ENCODE measurements around the gene LRGUK.

The LRGUK gene

DNA sequence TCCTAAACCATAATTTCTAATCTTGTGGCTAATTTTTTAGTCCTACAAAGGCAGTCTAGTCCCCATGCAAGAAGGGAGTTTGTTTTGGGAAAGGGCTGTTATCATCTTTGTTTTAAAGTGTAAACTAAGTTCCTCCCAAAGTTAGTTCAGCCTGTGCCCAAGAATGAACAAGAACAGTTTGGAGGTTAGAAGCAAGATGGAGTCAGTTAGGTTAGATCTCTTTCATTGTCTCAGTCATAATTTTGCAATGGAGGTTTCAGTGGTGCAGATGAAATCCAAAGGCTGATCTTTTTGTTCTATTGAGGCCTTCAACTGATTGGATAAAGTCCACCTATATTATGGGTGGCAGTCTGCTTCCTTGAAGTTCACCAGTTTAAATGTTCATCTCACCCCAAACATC is 68.1 kb downstream of the LRGUK start:
- Histone ChIP-seq H2BK12ac (ENCODE audit: low read length) (no peak overlapping the region), H2BK15ac (ENCODE audit: low read length) (no peak overlapping the region), H4K91ac (ENCODE audit: low read depth, low read length, poor library complexity) (no peak overlapping the region), H3K9me3 (replicated peaks in 1 of 2; ENCODE audit: control insufficient read depth in 2 of 2, insufficient read depth in 1 of 2, low read depth in 1 of 2, low read length in 2 of 2) (no peaks in the 10 kb centered on the region), H3K9ac (ENCODE audit: low read depth, low read length, poor library complexity) (no peak overlapping the region), H3K4me1 (ENCODE audit: control insufficient read depth in 2 of 2, insufficient read depth in 1 of 2, low read depth in 1 of 2, low read length in 2 of 2) (peaks cover 0 to 1% of the 10 kb centered on the region in 2 donors), H3K23ac (ENCODE audit: low read depth, low read length, poor library complexity) (no peak overlapping the region), H2AK5ac (ENCODE audit: low read depth, low read length) (no peak overlapping the region), H3K79me1 (ENCODE audit: low read depth, low read length) (no peaks in the 10 kb centered on the region), H2BK5ac (ENCODE audit: low read length) (no peak overlapping the region), H3K27me3 (ENCODE audit: control insufficient read depth in 3 of 3, insufficient read depth in 3 of 3, low read depth in 1 of 3, low read length in 3 of 3) (no peaks in the 10 kb centered on the region), H3K4me2 (ENCODE audit: insufficient read depth, low read length, poor library complexity, severe bottlenecking) (no peak overlapping the region), H3K27ac (replicated peaks; ENCODE audit: low read length) (no peak overlapping the region), H3K18ac (ENCODE audit: low read length) (no peak overlapping the region), H2BK120ac (ENCODE audit: low read depth, low read length) (no peak overlapping the region), H3K4me3 (ENCODE audit: low read length in 2 of 2) (no peak overlapping the region), H3K14ac (ENCODE audit: low read length) (no peak overlapping the region), H3K4ac (ENCODE audit: low read length) (no peak overlapping the region), H4K8ac (ENCODE audit: low read depth, low read length) (no peak overlapping the region), H2AFZ (ENCODE audit: low read length) (no peak overlapping the region), H3K36me3 (replicated peaks in 1 of 2; ENCODE audit: control insufficient read depth in 2 of 2, insufficient read depth in 2 of 2, low read length in 2 of 2) (no peaks in the 10 kb centered on the region)
- no peak for DNase-seq (ENCODE audit: low spot score)

DNA sequence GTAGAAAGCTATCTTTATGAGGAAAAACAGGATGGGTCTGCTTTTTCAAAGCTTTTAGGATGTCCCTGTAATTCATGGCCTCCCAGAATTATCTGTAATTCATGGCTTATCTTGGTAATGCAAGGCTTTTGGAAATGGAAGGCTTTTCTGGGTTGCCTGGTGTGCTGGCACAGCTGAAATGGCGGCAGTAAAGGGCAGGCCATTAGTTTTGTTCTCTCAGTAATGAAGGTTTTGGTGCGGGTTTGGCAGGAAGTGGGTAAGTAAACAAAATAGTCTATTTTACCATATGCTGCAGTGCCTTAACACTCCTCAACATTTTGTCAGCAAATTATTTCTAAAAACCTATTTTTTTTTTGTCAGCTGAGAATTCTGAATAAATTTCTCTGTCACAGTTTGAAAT is 69.3 kb downstream of the LRGUK start:
- Histone ChIP-seq H3K23ac (ENCODE audit: low read depth, low read length, poor library complexity) (no peak overlapping the region), H3K9me3 (replicated peaks in 1 of 2; ENCODE audit: control insufficient read depth in 2 of 2, insufficient read depth in 1 of 2, low read depth in 1 of 2, low read length in 2 of 2) (no peaks in the 10 kb centered on the region), H3K79me1 (ENCODE audit: low read depth, low read length) (no peaks in the 10 kb centered on the region), H3K27me3 (ENCODE audit: control insufficient read depth in 3 of 3, insufficient read depth in 3 of 3, low read depth in 1 of 3, low read length in 3 of 3) (no peaks in the 10 kb centered on the region), H3K9ac (ENCODE audit: low read depth, low read length, poor library complexity) (no peak overlapping the region), H3K36me3 (replicated peaks in 1 of 2; ENCODE audit: control insufficient read depth in 2 of 2, insufficient read depth in 2 of 2, low read length in 2 of 2) (no peaks in the 10 kb centered on the region), H3K4me1 (ENCODE audit: control insufficient read depth in 2 of 2, insufficient read depth in 1 of 2, low read depth in 1 of 2, low read length in 2 of 2) (peaks cover 0 to 1% of the 10 kb centered on the region in 2 donors), H3K14ac (ENCODE audit: low read length) (no peak overlapping the region), H3K4me2 (ENCODE audit: insufficient read depth, low read length, poor library complexity, severe bottlenecking) (no peak overlapping the region), H2AK5ac (ENCODE audit: low read depth, low read length) (no peak overlapping the region), H2BK120ac (ENCODE audit: low read depth, low read length) (no peak overlapping the region), H3K4ac (ENCODE audit: low read length) (no peak overlapping the region), H4K91ac (ENCODE audit: low read depth, low read length, poor library complexity) (no peak overlapping the region), H3K27ac (replicated peaks; ENCODE audit: low read length) (no peak overlapping the region), H4K8ac (ENCODE audit: low read depth, low read length) (no peak overlapping the region), H2AFZ (ENCODE audit: low read length) (no peak overlapping the region), H3K4me3 (ENCODE audit: low read length in 2 of 2) (no peak overlapping the region), H2BK15ac (ENCODE audit: low read length) (no peak overlapping the region), H2BK5ac (ENCODE audit: low read length) (no peak overlapping the region), H2BK12ac (ENCODE audit: low read length) (no peak overlapping the region), H3K18ac (ENCODE audit: low read length) (no peak overlapping the region)
- no CpG with 5 or more reads among the region's 2 CpGs for WGBS, 2 donors (ENCODE audit: extremely low coverage in 2 of 2, insufficient read length in 2 of 2, insufficient replicate concordance in 1 of 2)
- no peak for DNase-seq (ENCODE audit: low spot score)

DNA sequence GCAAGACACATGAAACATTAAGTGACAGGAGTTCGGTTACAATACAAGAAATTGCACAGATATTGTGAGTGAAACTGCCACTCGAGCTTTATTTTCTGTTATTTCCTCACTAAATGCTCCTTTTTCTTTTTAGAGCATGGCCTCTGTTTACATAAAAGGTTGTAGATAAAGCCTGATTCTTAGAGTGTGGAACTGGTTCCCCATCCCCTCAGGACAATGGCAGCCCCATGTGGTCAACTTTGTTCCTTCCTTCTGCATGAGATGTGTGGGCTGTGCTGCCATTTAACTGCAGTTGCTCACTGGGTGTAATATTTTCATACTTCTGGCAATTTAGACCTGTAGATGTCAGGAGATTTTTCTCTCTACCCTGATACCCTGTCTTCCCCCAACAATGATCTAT is 70.2 kb downstream of the LRGUK start:
- no peak overlapping the region for H3K23ac ChIP-seq (ENCODE audit: low read depth, low read length, poor library complexity)
- H2BK15ac ChIP-seq (ENCODE audit: low read length) = no peak overlapping the region
- WGBS, 2 donors (ENCODE audit: extremely low coverage in 2 of 2, insufficient read length in 2 of 2, insufficient replicate concordance in 1 of 2) = no CpG with 5 or more reads among the region's 2 CpGs
- no peak overlapping the region for H2BK120ac ChIP-seq (ENCODE audit: low read depth, low read length)
- H3K4me2 ChIP-seq (ENCODE audit: insufficient read depth, low read length, poor library complexity, severe bottlenecking) = no peak overlapping the region
- peak overlapping the region; percentile 1 for H2AFZ ChIP-seq (ENCODE audit: low read length)
- no peak overlapping the region for H3K9ac ChIP-seq (ENCODE audit: low read depth, low read length, poor library complexity)
- no peak for DNase-seq (ENCODE audit: low spot score)
- no peaks in the 10 kb centered on the region for H3K36me3 ChIP-seq (replicated peaks in 1 of 2; ENCODE audit: control insufficient read depth in 2 of 2, insufficient read depth in 2 of 2, low read length in 2 of 2)
- H3K4ac ChIP-seq (ENCODE audit: low read length) = no peak overlapping the region
- H3K18ac ChIP-seq (ENCODE audit: low read length) = no peak overlapping the region
- H3K14ac ChIP-seq (ENCODE audit: low read length) = no peak overlapping the region
- H2BK12ac ChIP-seq (ENCODE audit: low read length) = no peak overlapping the region
- H3K27me3 ChIP-seq (ENCODE audit: control insufficient read depth in 3 of 3, insufficient read depth in 3 of 3, low read depth in 1 of 3, low read length in 3 of 3) = no peaks in the 10 kb centered on the region
- H2BK5ac ChIP-seq (ENCODE audit: low read length) = no peak overlapping the region
- peaks cover 0 to 1% of the 10 kb centered on the region in 2 donors for H3K4me1 ChIP-seq (ENCODE audit: control insufficient read depth in 2 of 2, insufficient read depth in 1 of 2, low read depth in 1 of 2, low read length in 2 of 2)
- H3K79me1 ChIP-seq (ENCODE audit: low read depth, low read length) = no peaks in the 10 kb centered on the region
- no peak overlapping the region for H4K91ac ChIP-seq (ENCODE audit: low read depth, low read length, poor library complexity)
- no peak overlapping the region for H4K8ac ChIP-seq (ENCODE audit: low read depth, low read length)
- H3K4me3 ChIP-seq (ENCODE audit: low read length in 2 of 2) = no peak overlapping the region
- no peak overlapping the region for H2AK5ac ChIP-seq (ENCODE audit: low read depth, low read length)
- no peak overlapping the region for H3K27ac ChIP-seq (replicated peaks; ENCODE audit: low read length)
- H3K9me3 ChIP-seq (replicated peaks in 1 of 2; ENCODE audit: control insufficient read depth in 2 of 2, insufficient read depth in 1 of 2, low read depth in 1 of 2, low read length in 2 of 2) = no peaks in the 10 kb centered on the region

DNA sequence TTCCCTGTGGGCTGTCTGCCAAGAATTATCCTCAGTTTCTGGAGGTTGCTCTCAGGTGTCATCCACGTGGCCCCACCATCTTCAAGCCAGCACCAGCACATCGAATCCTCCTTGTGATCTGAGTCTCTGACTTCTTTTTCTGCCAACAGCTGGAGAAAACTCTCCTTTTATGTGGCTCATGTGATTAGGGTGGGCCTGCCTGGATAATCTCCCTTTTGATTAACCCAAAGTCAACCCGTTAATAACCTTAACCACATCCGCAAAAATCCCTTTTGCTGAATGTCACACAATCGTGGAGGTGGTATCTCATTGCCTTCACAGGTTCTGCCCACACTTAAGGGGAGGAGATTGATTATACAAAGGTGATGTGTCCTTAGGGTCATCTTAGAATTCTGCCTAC is 73.8 kb downstream of the LRGUK start:
- no peak overlapping the region for H2BK15ac ChIP-seq (ENCODE audit: low read length)
- H2AK5ac ChIP-seq (ENCODE audit: low read depth, low read length) = no peak overlapping the region
- no CpG with 5 or more reads among the region's 5 CpGs for WGBS, 2 donors (ENCODE audit: extremely low coverage in 2 of 2, insufficient read length in 2 of 2, insufficient replicate concordance in 1 of 2)
- H3K9me3 ChIP-seq (replicated peaks in 1 of 2; ENCODE audit: control insufficient read depth in 2 of 2, insufficient read depth in 1 of 2, low read depth in 1 of 2, low read length in 2 of 2) = no peaks in the 10 kb centered on the region
- no peak overlapping the region for H2BK5ac ChIP-seq (ENCODE audit: low read length)
- H3K36me3 ChIP-seq (replicated peaks in 1 of 2; ENCODE audit: control insufficient read depth in 2 of 2, insufficient read depth in 2 of 2, low read length in 2 of 2) = no peaks in the 10 kb centered on the region
- no peak overlapping the region for H3K4me3 ChIP-seq (ENCODE audit: low read length in 2 of 2)
- H3K14ac ChIP-seq (ENCODE audit: low read length) = no peak overlapping the region
- DNase-seq (ENCODE audit: low spot score) = no peak
- no peak overlapping the region for H2AFZ ChIP-seq (ENCODE audit: low read length)
- no peak overlapping the region for H2BK120ac ChIP-seq (ENCODE audit: low read depth, low read length)
- no peak overlapping the region for H3K4me2 ChIP-seq (ENCODE audit: insufficient read depth, low read length, poor library complexity, severe bottlenecking)
- no peak overlapping the region for H3K27ac ChIP-seq (replicated peaks; ENCODE audit: low read length)
- no peak overlapping the region for H2BK12ac ChIP-seq (ENCODE audit: low read length)
- peaks cover 0 to 1% of the 10 kb centered on the region in 2 donors for H3K4me1 ChIP-seq (ENCODE audit: control insufficient read depth in 2 of 2, insufficient read depth in 1 of 2, low read depth in 1 of 2, low read length in 2 of 2)
- no peak overlapping the region for H4K8ac ChIP-seq (ENCODE audit: low read depth, low read length)
- H3K18ac ChIP-seq (ENCODE audit: low read length) = no peak overlapping the region
- H3K9ac ChIP-seq (ENCODE audit: low read depth, low read length, poor library complexity) = no peak overlapping the region
- H3K23ac ChIP-seq (ENCODE audit: low read depth, low read length, poor library complexity) = no peak overlapping the region
- no peaks in the 10 kb centered on the region for H3K79me1 ChIP-seq (ENCODE audit: low read depth, low read length)
- no peak overlapping the region for H4K91ac ChIP-seq (ENCODE audit: low read depth, low read length, poor library complexity)
- H3K27me3 ChIP-seq (ENCODE audit: control insufficient read depth in 3 of 3, insufficient read depth in 3 of 3, low read depth in 1 of 3, low read length in 3 of 3) = no peaks in the 10 kb centered on the region
- no peak overlapping the region for H3K4ac ChIP-seq (ENCODE audit: low read length)

All from neuronal stem cell (in vitro differentiated cells).